GM12878 (cell line): Measurements from ENCODE around the gene TAF11. TPM values are rescaled to one million over a fixed set of nuclear protein-coding genes. Genes with fewer than 3 reads are reported as not detected.
A peak's percentile ranks its signal among the peaks of the same experiment; 100 is the strongest.

Experiments used
- CHD4 ChIP-seq: fragments of 200-600 bp; sonication (generic); IDR thresholded peaks from 2 replicates; pipeline ENCODE4 v1.6.1; 2016; ENCODE audit warnings: mild to moderate bottlenecking
- CREB1 ChIP-seq: IDR thresholded peaks from 2 replicates; pipeline ENCODE4 v1.6.1; 2012; ENCODE audit warnings: low read depth, mild to moderate bottlenecking, inconsistent platforms
- NBN ChIP-seq: fragments of 450-650 bp; IDR thresholded peaks from 2 replicates; pipeline ENCODE4 v1.6.1; 2016
- NFIC ChIP-seq: IDR thresholded peaks from 2 replicates; pipeline ENCODE4 v1.6.1; 2012; ENCODE audit warnings: low read depth, mild to moderate bottlenecking, inconsistent platforms, low read length, moderate library complexity
- NFXL1 ChIP-seq: fragments of 450-650 bp; IDR thresholded peaks from 2 replicates; pipeline ENCODE4 v1.6.1; 2017; ENCODE audit warnings: antibody characterized with exemption, mild to moderate bottlenecking, borderline replicate concordance
- POLR2AphosphoS5 ChIP-seq: IDR thresholded peaks from 2 replicates; pipeline ENCODE4 v1.6.1; 2011; ENCODE audit warnings: mild to moderate bottlenecking, low read length, inconsistent platforms
- POU2F2 ChIP-seq: IDR thresholded peaks from 3 replicates; pipeline ENCODE4 v1.6.1; 2011; ENCODE audit warnings: low read depth, mild to moderate bottlenecking, low read length, borderline replicate concordance
- RELA ChIP-seq: fragments of 450-650 bp; IDR thresholded peaks from 2 replicates; pipeline ENCODE4 v1.8.0; 2014; ENCODE audit warnings: borderline replicate concordance; ENCODE audit not compliant: partially characterized antibody
- RELB ChIP-seq: fragments of 450-650 bp; IDR thresholded peaks from 2 replicates; pipeline ENCODE4 v1.6.1; 2017; ENCODE audit warnings: low read depth, mild to moderate bottlenecking, moderate library complexity
- RUNX3 ChIP-seq: IDR thresholded peaks from 2 replicates; pipeline ENCODE4 v1.6.1; 2012; ENCODE audit warnings: low read length, inconsistent platforms
- SIX5 ChIP-seq: IDR thresholded peaks from 2 replicates; pipeline ENCODE4 v1.6.1; 2011; ENCODE audit warnings: mild to moderate bottlenecking, low read depth, low read length, moderate library complexity; ENCODE audit not compliant: severe bottlenecking
- STAT3 ChIP-seq: IDR thresholded peaks from 2 replicates; pipeline ENCODE4 v1.6.1; 2011; ENCODE audit warnings: low read depth, low read length, improper control_type of control experiment
- SUZ12 ChIP-seq: fragments of 200-600 bp; sonication (generic); IDR thresholded peaks from one replicate; pipeline ENCODE4 v1.6.1; 2018; ENCODE audit warnings: antibody characterized with exemption, mild to moderate bottlenecking; ENCODE audit not compliant: unreplicated experiment
- ZBED1 ChIP-seq: IDR thresholded peaks from 2 replicates; pipeline ENCODE4 v1.6.1; 2016; ENCODE audit warnings: borderline replicate concordance
- ZNF207 ChIP-seq: fragments of 450-650 bp; IDR thresholded peaks from 2 replicates; pipeline ENCODE4 v1.6.1; 2014; ENCODE audit warnings: antibody characterized with exemption, mild to moderate bottlenecking, borderline replicate concordance
- polyA plus RNA-seq, 11 experiments: library from polyadenylated mRNA; depleted of rRNA in 4 of 11; unstranded in 6 of 11; stranded (reverse) in 5 of 11; fragments of >200 nt; fragmentation: Nextera tagmentation in 4 of 11; fragmentation: Illumina TruSeq in 1 of 11; extraction: Ambion mirVana in 4 of 11; extraction: Trizol in 1 of 11; gene quantifications; 1 replicate in 1 of 11; 2 replicates in 10 of 11; pipeline versions ENCODE4 v1.2.1 to v1.2.3, GENCODE V29; 2011 to 2016; ENCODE audit warnings: inconsistent platforms in 2 of 11, missing spikeins in 2 of 11, low read depth in 1 of 11
- total RNA-seq, 4 experiments: library from RNA; depleted of rRNA in 3 of 4; stranded (reverse); fragments of >200 nt in 3 of 4; fragmentation: Illumina TruSeq in 1 of 4; extraction: Trizol in 1 of 4; gene quantifications; 2 replicates each; pipeline versions ENCODE4 v1.2.1 to v1.2.3, GENCODE V29; 2013 to 2021
- TF ChIP-seq, protein P1 (sequence below): fragments of 450-650 bp; IDR thresholded peaks from 2 replicates; pipeline ENCODE4 v1.6.1; 2018; ENCODE audit warnings: mild to moderate bottlenecking, low read depth, moderate library complexity; ENCODE audit not compliant: partially characterized antibody
- TF ChIP-seq, protein P2 (sequence below): fragments of 450-650 bp; IDR thresholded peaks from 2 replicates; pipeline ENCODE4 v1.6.1; 2017; ENCODE audit warnings: mild to moderate bottlenecking, moderate library complexity
- TF ChIP-seq, protein P3 (sequence below): fragments of 450-650 bp; IDR thresholded peaks from 2 replicates; pipeline ENCODE4 v1.6.1; 2017; ENCODE audit warnings: mild to moderate bottlenecking, low read depth, inconsistent platforms; ENCODE audit not compliant: poor library complexity, severe bottlenecking
- TF ChIP-seq, protein P4 (sequence below): IDR thresholded peaks from 2 replicates; pipeline ENCODE4 v1.6.1; 2012; ENCODE audit warnings: low read depth, low read length, improper control_type of control experiment

TAF11 gene
- total and polyA plus RNA-seq, 10 of the 15 experiments (the other 5 are each of a cell fraction or from before 2014, with no cell fraction given), result 24.6 to 59.2 (median 32.0) TPM

DNA sequence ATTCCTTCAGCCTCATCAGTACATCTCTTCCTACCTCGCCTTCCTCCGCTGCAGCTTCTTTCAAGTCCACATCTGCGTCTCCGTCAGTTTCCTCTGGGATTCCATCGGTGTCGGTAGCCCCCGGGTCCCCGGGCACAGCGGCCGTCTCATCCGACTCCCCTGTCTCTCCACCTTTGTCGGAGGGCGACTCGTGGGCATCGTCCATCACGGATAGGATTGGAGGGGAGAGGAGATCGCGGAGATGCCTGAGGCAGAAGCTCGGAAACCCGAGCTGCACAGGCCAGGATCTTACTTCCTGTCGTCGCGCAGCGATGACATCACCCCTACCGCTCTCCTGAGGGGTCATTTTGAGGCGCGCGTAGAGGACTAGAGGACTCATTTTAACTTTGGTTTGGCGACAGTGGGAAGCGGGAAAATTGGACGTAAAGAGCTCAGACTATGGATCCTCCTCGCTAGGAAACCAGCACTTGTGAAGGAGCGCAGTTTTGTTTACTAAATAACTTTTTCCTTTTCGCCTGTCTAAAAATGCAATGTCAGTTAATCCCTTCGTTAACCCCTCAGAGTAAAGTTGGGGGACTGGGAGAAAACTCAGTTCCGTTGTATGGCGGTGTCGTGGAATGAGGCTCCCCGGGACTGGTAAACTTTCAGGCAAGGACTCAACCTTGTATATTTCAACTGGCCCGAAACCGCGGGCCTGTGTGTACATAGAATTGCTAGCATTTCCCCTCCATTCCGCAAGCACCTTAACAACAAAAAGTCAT is at the start of gene TAF11 (continued):
- TF ChIP-seq, protein P1, sequence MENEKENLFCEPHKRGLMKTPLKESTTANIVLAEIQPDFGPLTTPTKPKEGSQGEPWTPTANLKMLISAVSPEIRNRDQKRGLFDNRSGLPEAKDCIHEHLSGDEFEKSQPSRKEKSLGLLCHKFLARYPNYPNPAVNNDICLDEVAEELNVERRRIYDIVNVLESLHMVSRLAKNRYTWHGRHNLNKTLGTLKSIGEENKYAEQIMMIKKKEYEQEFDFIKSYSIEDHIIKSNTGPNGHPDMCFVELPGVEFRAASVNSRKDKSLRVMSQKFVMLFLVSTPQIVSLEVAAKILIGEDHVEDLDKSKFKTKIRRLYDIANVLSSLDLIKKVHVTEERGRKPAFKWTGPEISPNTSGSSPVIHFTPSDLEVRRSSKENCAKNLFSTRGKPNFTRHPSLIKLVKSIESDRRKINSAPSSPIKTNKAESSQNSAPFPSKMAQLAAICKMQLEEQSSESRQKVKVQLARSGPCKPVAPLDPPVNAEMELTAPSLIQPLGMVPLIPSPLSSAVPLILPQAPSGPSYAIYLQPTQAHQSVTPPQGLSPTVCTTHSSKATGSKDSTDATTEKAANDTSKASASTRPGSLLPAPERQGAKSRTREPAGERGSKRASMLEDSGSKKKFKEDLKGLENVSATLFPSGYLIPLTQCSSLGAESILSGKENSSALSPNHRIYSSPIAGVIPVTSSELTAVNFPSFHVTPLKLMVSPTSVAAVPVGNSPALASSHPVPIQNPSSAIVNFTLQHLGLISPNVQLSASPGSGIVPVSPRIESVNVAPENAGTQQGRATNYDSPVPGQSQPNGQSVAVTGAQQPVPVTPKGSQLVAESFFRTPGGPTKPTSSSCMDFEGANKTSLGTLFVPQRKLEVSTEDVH, result peak; percentile 83
- TF ChIP-seq RUNX3, result peak; percentile 54; the same call in 1 of the 2 replicates
- peak; percentile 34; the same call in 1 of the 2 replicates for TF ChIP-seq NFIC
- peak; percentile 99 for TF ChIP-seq CREB1
- TF ChIP-seq SIX5, result peak; percentile 57
- peak; percentile 76; the same call in 2 of the 3 replicates for TF ChIP-seq POU2F2
- TF ChIP-seq NFXL1, result no peak
- no peak for TF ChIP-seq CHD4
- TF ChIP-seq ZBED1, result no peak
- TF ChIP-seq POLR2AphosphoS5, result peak; percentile 92
- no peak for TF ChIP-seq SUZ12
- no peak for TF ChIP-seq STAT3
- peak; percentile 93 for TF ChIP-seq NBN
- 0 out of 2 replicates have a peak, but pooled peaks have one; percentile 77 for TF ChIP-seq ZNF207
- TF ChIP-seq, protein P2, sequence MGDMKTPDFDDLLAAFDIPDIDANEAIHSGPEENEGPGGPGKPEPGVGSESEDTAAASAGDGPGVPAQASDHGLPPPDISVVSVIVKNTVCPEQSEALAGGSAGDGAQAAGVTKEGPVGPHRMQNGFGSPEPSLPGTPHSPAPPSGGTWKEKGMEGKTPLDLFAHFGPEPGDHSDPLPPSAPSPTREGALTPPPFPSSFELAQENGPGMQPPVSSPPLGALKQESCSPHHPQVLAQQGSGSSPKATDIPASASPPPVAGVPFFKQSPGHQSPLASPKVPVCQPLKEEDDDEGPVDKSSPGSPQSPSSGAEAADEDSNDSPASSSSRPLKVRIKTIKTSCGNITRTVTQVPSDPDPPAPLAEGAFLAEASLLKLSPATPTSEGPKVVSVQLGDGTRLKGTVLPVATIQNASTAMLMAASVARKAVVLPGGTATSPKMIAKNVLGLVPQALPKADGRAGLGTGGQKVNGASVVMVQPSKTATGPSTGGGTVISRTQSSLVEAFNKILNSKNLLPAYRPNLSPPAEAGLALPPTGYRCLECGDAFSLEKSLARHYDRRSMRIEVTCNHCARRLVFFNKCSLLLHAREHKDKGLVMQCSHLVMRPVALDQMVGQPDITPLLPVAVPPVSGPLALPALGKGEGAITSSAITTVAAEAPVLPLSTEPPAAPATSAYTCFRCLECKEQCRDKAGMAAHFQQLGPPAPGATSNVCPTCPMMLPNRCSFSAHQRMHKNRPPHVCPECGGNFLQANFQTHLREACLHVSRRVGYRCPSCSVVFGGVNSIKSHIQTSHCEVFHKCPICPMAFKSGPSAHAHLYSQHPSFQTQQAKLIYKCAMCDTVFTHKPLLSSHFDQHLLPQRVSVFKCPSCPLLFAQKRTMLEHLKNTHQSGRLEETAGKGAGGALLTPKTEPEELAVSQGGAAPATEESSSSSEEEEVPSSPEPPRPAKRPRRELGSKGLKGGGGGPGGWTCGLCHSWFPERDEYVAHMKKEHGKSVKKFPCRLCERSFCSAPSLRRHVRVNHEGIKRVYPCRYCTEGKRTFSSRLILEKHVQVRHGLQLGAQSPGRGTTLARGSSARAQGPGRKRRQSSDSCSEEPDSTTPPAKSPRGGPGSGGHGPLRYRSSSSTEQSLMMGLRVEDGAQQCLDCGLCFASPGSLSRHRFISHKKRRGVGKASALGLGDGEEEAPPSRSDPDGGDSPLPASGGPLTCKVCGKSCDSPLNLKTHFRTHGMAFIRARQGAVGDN, result no peak; the same call in 1 of the 2 replicates
- TF ChIP-seq, protein P3, sequence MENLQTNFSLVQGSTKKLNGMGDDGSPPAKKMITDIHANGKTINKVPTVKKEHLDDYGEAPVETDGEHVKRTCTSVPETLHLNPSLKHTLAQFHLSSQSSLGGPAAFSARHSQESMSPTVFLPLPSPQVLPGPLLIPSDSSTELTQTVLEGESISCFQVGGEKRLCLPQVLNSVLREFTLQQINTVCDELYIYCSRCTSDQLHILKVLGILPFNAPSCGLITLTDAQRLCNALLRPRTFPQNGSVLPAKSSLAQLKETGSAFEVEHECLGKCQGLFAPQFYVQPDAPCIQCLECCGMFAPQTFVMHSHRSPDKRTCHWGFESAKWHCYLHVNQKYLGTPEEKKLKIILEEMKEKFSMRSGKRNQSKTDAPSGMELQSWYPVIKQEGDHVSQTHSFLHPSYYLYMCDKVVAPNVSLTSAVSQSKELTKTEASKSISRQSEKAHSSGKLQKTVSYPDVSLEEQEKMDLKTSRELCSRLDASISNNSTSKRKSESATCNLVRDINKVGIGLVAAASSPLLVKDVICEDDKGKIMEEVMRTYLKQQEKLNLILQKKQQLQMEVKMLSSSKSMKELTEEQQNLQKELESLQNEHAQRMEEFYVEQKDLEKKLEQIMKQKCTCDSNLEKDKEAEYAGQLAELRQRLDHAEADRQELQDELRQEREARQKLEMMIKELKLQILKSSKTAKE, result peak; percentile 28
- TF ChIP-seq RELA, result peak; percentile 73
- peak; percentile 97 for TF ChIP-seq RELB
- TF ChIP-seq, protein P4, sequence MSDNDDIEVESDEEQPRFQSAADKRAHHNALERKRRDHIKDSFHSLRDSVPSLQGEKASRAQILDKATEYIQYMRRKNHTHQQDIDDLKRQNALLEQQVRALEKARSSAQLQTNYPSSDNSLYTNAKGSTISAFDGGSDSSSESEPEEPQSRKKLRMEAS, result peak; percentile 81
